Endothelial cell of umbilical vein (primary cell): ENCODE data around the gene CUX1. TPM values are rescaled to one million over a fixed set of nuclear protein-coding genes. Genes with fewer than 3 reads are reported as not detected.

Experiments
- BruUV-seq: library from RNA; stranded (reverse); fragments of 400-500 nt; replicated peaks from 2 replicates; lab custom pipeline; 2021; lab: Mats Ljungman, UMichigan
- CTCF ChIA-PET: fragments of 300-600, 350-600 bp; sonication (Branson Sonifier 250); formaldehyde crosslinking; loops from one replicate; lab custom pipeline; 2021; ENCODE audit warnings: antibody characterized with exemption, inconsistent platforms; lab: Charles Lee
- POLR2A ChIA-PET: fragments of 300-600, 350-600 bp; sonication (Branson Sonifier 250); formaldehyde crosslinking; loops from one replicate; lab custom pipeline; 2021; ENCODE audit warnings: antibody characterized with exemption, inconsistent platforms; lab: Charles Lee
- DNase-seq: peaks from one replicate; pipeline ENCODE4 v3.0.0-alpha.2; 2011; ENCODE audit warnings: low read depth, low spot score
- FAIRE-seq: peaks from 2 replicates; lab custom pipeline; 2011; peaks lifted over from hg19 to GRCh38; lab: Jason Lieb, UNC
- H2AFZ ChIP-seq: 2 replicates; pipeline ENCODE4 v1.6.0; 2012; ENCODE audit warnings: low read depth, low read length, control low read depth, inconsistent platforms
- H3K27ac ChIP-seq: 2 replicates; pipeline ENCODE4 v1.5.1; 2011; ENCODE audit warnings: low read depth, mild to moderate bottlenecking, control low read depth, low read length, moderate library complexity; ENCODE audit not compliant: insufficient read depth
- H3K27me3 ChIP-seq, 2 experiments: 2 replicates each; pipeline versions ENCODE4 v1.6.0 to v1.6.1; 2011; ENCODE audit warnings: low read length in 2 of 2, mixed read lengths in 1 of 2; ENCODE audit not compliant: control insufficient read depth in 2 of 2, insufficient read depth in 2 of 2
- H3K36me3 ChIP-seq, 2 experiments: 2 replicates in 1 of 2; 3 replicates in 1 of 2; pipeline ENCODE4 v1.5.1; 2011; ENCODE audit warnings: low read length in 2 of 2, mild to moderate bottlenecking in 1 of 2, moderate library complexity in 1 of 2; ENCODE audit not compliant: control insufficient read depth in 2 of 2, insufficient read depth in 2 of 2; ENCODE audit errors: extremely low read depth in 1 of 2
- H3K4me1 ChIP-seq: 3 replicates; pipeline ENCODE4 v1.5.1; 2011; ENCODE audit warnings: mild to moderate bottlenecking, low read length; ENCODE audit not compliant: control insufficient read depth, insufficient read depth; ENCODE audit errors: extremely low read depth
- H3K4me2 ChIP-seq: 2 replicates; pipeline ENCODE4 v1.6.1; 2011; ENCODE audit warnings: low read length, control low read depth, mixed read lengths; ENCODE audit not compliant: insufficient read depth
- H3K4me3 ChIP-seq, 3 experiments: fragments of 200-600 bp in 1 of 3; sonication (generic), shearing (Covaris generic) in 1 of 3; replicated peaks in 1 of 3; 2 replicates each; pipeline ENCODE4 v1.5.1; 2011 to 2016; ENCODE audit warnings: control low read depth in 3 of 3, low read length in 3 of 3, mild to moderate bottlenecking in 2 of 3, inconsistent platforms in 1 of 3, low read depth in 1 of 3, moderate library complexity in 1 of 3; ENCODE audit not compliant: insufficient read depth in 1 of 3
- H3K79me2 ChIP-seq: 2 replicates; pipeline ENCODE4 v1.6.0; 2012; ENCODE audit warnings: low read length, inconsistent platforms; ENCODE audit not compliant: control insufficient read depth, insufficient read depth
- H3K9ac ChIP-seq: replicated peaks from 2 replicates; pipeline ENCODE3; 2011; ENCODE audit warnings: low read length, control low read depth; ENCODE audit not compliant: insufficient read depth; ENCODE audit errors: extremely low read depth
- H3K9me1 ChIP-seq: replicated peaks from 3 replicates; pipeline ENCODE4 v1.6.0; 2011; ENCODE audit warnings: mild to moderate bottlenecking, low read length; ENCODE audit not compliant: control insufficient read depth, insufficient read depth; ENCODE audit errors: extremely low read depth
- H3K9me3 ChIP-seq: replicated peaks from 2 replicates; pipeline ENCODE4 v1.5.1; 2012; ENCODE audit warnings: low read length, inconsistent platforms; ENCODE audit not compliant: control insufficient read depth, insufficient read depth
- H4K20me1 ChIP-seq: replicated peaks from 2 replicates; pipeline ENCODE3; 2011; ENCODE audit warnings: mild to moderate bottlenecking, low read length; ENCODE audit not compliant: control insufficient read depth, insufficient read depth; ENCODE audit errors: extremely low read depth
- CTCF ChIP-seq, 2 donors: IDR thresholded peaks; 1 replicate in 1 of 2; 2 replicates in 1 of 2; pipeline ENCODE4 v1.5.1; 2011; ENCODE audit warnings: low read length in 2 of 2, mild to moderate bottlenecking in 2 of 2, moderate library complexity in 2 of 2, control low read depth in 1 of 2, inconsistent platforms in 1 of 2, low read depth in 1 of 2; ENCODE audit not compliant: insufficient read depth in 1 of 2; ENCODE audit errors: extremely low read depth in 1 of 2
- EZH2 ChIP-seq: IDR thresholded peaks from 2 replicates; pipeline ENCODE4 v1.6.1; 2012; ENCODE audit warnings: borderline replicate concordance, low read depth, mild to moderate bottlenecking, moderate library complexity, low read length, inconsistent platforms; ENCODE audit not compliant: severe bottlenecking
- FOS ChIP-seq: IDR thresholded peaks from 2 replicates; pipeline ENCODE4 v1.6.1; 2011; ENCODE audit warnings: mild to moderate bottlenecking, low read length, moderate library complexity, borderline replicate concordance; ENCODE audit not compliant: insufficient read depth
- GATA2 ChIP-seq: IDR thresholded peaks from 2 replicates; pipeline ENCODE4 v1.7.0; 2011; ENCODE audit warnings: low read depth, mild to moderate bottlenecking, moderate library complexity, mixed read lengths, low read length; ENCODE audit not compliant: insufficient read length, insufficient read depth
- JUN ChIP-seq: IDR thresholded peaks from 2 replicates; pipeline ENCODE4 v1.6.1; 2011; ENCODE audit warnings: borderline replicate concordance, low read depth; ENCODE audit not compliant: insufficient read length, insufficient read depth
- MYC ChIP-seq: IDR thresholded peaks from one replicate; pipeline ENCODE4 v1.6.1; 2011; ENCODE audit warnings: mild to moderate bottlenecking, low read depth, low read length
- POLR2A ChIP-seq: IDR thresholded peaks from 2 replicates; pipeline ENCODE4 v1.6.1; 2012; ENCODE audit warnings: low read depth, mild to moderate bottlenecking, control low read depth, low read length
- POLR2AphosphoS5 ChIP-seq: IDR thresholded peaks from 2 replicates; pipeline ENCODE4 v1.6.1; 2012; ENCODE audit warnings: low read depth, mild to moderate bottlenecking, control low read depth, low read length, moderate library complexity; ENCODE audit not compliant: insufficient read depth
- dilution Hi-C: fragments of 300-500 bp; cut with MboI; formaldehyde crosslinking; loops from one replicate; pipeline ENCODE4 v1.15.0; 2019; ENCODE audit warnings: low sequenced_read_pairs; ENCODE audit not compliant: extremely low pct_ligation_motif_present
- intact Hi-C: fragments of 100-400 bp; cut with micrococcal nuclease; formaldehyde crosslinking; loops from one replicate; pipeline ENCODE4 v1.10.0; 2022
- polyA plus RNA-seq, 4 experiments: library from polyadenylated mRNA; depleted of rRNA in 3 of 4; stranded (reverse) in 3 of 4; unstranded in 1 of 4; fragments of >200 nt; gene quantifications; 2 replicates each; pipeline versions ENCODE4 v1.2.1 to v1.2.3, GENCODE V29; 2011 to 2012; ENCODE audit warnings: missing spikeins in 1 of 4
- total RNA-seq: library from RNA; stranded (reverse); gene quantifications from 2 replicates; pipeline ENCODE4 v1.2.3, GENCODE V29; 2021
- TF ChIP-seq, protein P1 (sequence below): IDR thresholded peaks from 2 replicates; pipeline ENCODE4 v1.6.1; 2011; ENCODE audit not compliant: insufficient read depth, insufficient read length

The CUX1 gene
- total and polyA plus RNA-seq, 2 donors (not counting 3 experiments of a cell fraction or from before 2014, with no cell fraction given), result 13.8 to 49.8 TPM

- Histone ChIP-seq H3K27ac (no peak overlapping the region), H3K9me1 (no peaks in the 10 kb centered on the region), H3K79me2 (no peaks in the 10 kb centered on the region), H3K4me1 (no peaks in the 10 kb centered on the region), H3K4me2 (no peak overlapping the region), H3K4me3 (no peak overlapping the region), H2AFZ (no peak overlapping the region), H3K9me3 (no peaks in the 10 kb centered on the region), H3K9ac (no peak overlapping the region), H4K20me1 (no peaks in the 10 kb centered on the region), H3K27me3 (no peaks in the 10 kb centered on the region), H3K36me3 (no peaks in the 10 kb centered on the region)
- CTCF ChIA-PET, result no interaction called here
- FAIRE-seq, result no peak
- TF ChIP-seq JUN (no peak), POLR2A (no peak), EZH2 (no peak), MYC (no peak)
- TF ChIP-seq, protein P1, sequence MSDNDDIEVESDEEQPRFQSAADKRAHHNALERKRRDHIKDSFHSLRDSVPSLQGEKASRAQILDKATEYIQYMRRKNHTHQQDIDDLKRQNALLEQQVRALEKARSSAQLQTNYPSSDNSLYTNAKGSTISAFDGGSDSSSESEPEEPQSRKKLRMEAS, result no peak
- no TSS peak for BruUV-seq
- dilution Hi-C loops (no loop called here), intact Hi-C loops (no loop called here)
- POLR2A ChIA-PET, result no interaction called here
- DNase-seq, result no peak
These were observed 236.7 kb downstream of the CUX1 start for GRCh38 chr7:102054158-102054557.

DNA sequence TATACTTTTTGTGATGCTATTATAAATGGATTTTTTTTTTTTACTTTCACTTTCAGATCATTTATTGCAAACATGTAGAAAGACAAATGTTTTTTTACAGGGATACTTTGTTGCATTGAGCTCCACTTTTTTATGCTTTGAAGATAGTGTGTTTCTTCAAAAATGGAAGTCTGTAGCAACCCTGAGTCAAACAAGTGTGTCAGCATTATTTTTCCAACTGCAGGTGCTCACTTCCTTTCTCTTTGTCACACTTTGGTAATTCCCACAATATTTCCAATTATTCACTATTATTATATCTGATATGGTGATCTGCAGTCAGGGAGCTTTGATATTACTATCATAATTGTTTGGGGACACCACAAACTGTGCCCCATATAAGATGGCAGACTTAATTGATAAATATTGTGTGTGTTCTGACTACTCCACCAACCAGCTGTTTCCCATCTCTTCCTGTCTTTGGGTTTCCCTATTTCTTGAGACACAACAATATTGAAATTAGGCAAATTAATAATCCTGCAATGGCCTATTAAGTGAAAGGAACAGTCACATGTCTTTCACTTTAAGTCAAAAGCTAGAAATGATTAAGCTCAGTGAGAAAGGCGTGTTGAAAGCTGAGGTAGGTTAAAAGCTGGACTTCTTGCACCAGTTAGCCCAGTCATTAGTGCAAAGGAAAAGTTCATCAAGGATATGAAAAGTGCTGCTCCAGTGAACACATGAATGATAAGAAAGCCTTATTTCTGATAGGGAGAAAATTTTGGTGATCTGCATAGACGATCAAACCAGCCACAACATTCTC, 238.0 kb downstream of the CUX1 start:
- intact Hi-C loops, result no loop called here
- no peaks in the 10 kb centered on the region for H3K9me3 ChIP-seq
- no peak overlapping the region for H3K4me2 ChIP-seq
- POLR2A ChIA-PET, result no interaction called here
- H3K9me1 ChIP-seq, result no peaks in the 10 kb centered on the region
- no peak overlapping the region for H3K4me3 ChIP-seq
- no peaks in the 10 kb centered on the region for H3K4me1 ChIP-seq
- FAIRE-seq (no peak), DNase-seq (no peak)
- H2AFZ ChIP-seq, result no peak overlapping the region
- no peak overlapping the region for H3K9ac ChIP-seq
- H3K27ac ChIP-seq, result no peak overlapping the region
- no peaks in the 10 kb centered on the region for H3K27me3 ChIP-seq
- BruUV-seq, result no TSS peak
- CTCF ChIA-PET, result no interaction called here
- no peaks in the 10 kb centered on the region for H3K36me3 ChIP-seq
- TF ChIP-seq MYC, result no peak
- no peak for TF ChIP-seq POLR2AphosphoS5
- no peak for TF ChIP-seq GATA2
- TF ChIP-seq FOS, result no peak
- no peak for TF ChIP-seq CTCF (IDR thresholded peaks at IDR 0.05; ENCODE audit: extremely low read depth in 1 of 2, insufficient read depth in 1 of 2, low read depth in 1 of 2, low read length in 2 of 2)
- TF ChIP-seq JUN, result no peak
- TF ChIP-seq EZH2, result no peak
- TF ChIP-seq POLR2A, result no peak
- TF ChIP-seq, protein P1, result no peak
- dilution Hi-C loops, result no loop called here
- H3K79me2 ChIP-seq, result no peaks in the 10 kb centered on the region
- no peaks in the 10 kb centered on the region for H4K20me1 ChIP-seq
